Esophagus (tissue), 2 donors: ENCODE results near the gene ARMC9. TPM values are rescaled to one million over a fixed set of nuclear protein-coding genes. Genes with fewer than 3 reads are reported as not detected.
"Not testable (repeated sequence)": the region's sequence is repeated elsewhere in the genome, so short reads cannot be mapped to it uniquely, and the experiment has no call there.

Experiments used
- H3K27ac ChIP-seq, 2 donors: one replicate each; pipeline ENCODE4 v1.5.1; 2013; ENCODE audit warnings: low read depth in 2 of 2, mild to moderate bottlenecking in 2 of 2, inconsistent platforms in 1 of 2, low read length in 1 of 2, moderate library complexity in 1 of 2
- H3K27me3 ChIP-seq, 2 donors: one replicate each; pipeline ENCODE4 v1.6.1; 2013; ENCODE audit warnings: low read length in 2 of 2, control low read depth in 1 of 2, mild to moderate bottlenecking in 1 of 2; ENCODE audit not compliant: insufficient read depth in 2 of 2, control insufficient read depth in 1 of 2
- H3K36me3 ChIP-seq, 2 donors: one replicate each; pipeline ENCODE4 v1.6.1; 2013; ENCODE audit warnings: low read length in 1 of 2; ENCODE audit not compliant: control insufficient read depth in 2 of 2, insufficient read depth in 2 of 2
- H3K4me1 ChIP-seq, 2 donors: one replicate each; pipeline ENCODE4 v1.6.1; 2013; ENCODE audit warnings: low read length in 1 of 2; ENCODE audit not compliant: control insufficient read depth in 2 of 2, insufficient read depth in 2 of 2
- H3K4me3 ChIP-seq, 2 donors: one replicate each; pipeline ENCODE4 v1.5.1; 2013; ENCODE audit warnings: low read length in 2 of 2, mild to moderate bottlenecking in 2 of 2, low read depth in 1 of 2, moderate library complexity in 1 of 2
- H3K9me3 ChIP-seq, 2 donors: one replicate each; pipeline ENCODE4 v1.6.1; 2013; ENCODE audit warnings: mild to moderate bottlenecking in 2 of 2, low read depth in 1 of 2, low read length in 1 of 2, moderate library complexity in 1 of 2; ENCODE audit not compliant: control insufficient read depth in 2 of 2, insufficient read depth in 1 of 2
- WGBS, 2 donors: extraction: QIAGEN DNeasy Blood & Tissue Kit; methylation state at CpG; one replicate each; pipeline ENCODE4 v1.1.7; 2013; 5-methylcytosine and 5-hydroxymethylcytosine counted together
- polyA plus RNA-seq, 2 donors: library from polyadenylated mRNA; stranded (reverse); fragments of 200-250 nt; gene quantifications; one replicate each; pipeline ENCODE4 v1.2.3, GENCODE V29; 2013
- donor health status: healthy with polysubstance abuse.
- donor health status: Bipolar disorder and iron deficiency.

ARMC9 gene
- polyA plus RNA-seq, 2 donors = 2.9 to 3.6 TPM

GRCh38 chr2:231348173-231348572, 149.7 kb downstream of the ARMC9 start:
- no peak overlapping the region for H3K27ac ChIP-seq
- no peaks in the 10 kb centered on the region for H3K36me3 ChIP-seq
- no peaks in the 10 kb centered on the region for H3K9me3 ChIP-seq
- H3K4me3 ChIP-seq = no peak overlapping the region
- H3K4me1 ChIP-seq = no peaks in the 10 kb centered on the region
- 70 to 88% methylated on average over 2 of the region's 2 CpGs for WGBS, 2 donors
- no peaks in the 10 kb centered on the region for H3K27me3 ChIP-seq

GRCh38 chr2:231348704-231349373, 150.4 kb downstream of the ARMC9 start:
- H3K27me3 ChIP-seq = no peaks in the 10 kb centered on the region
- H3K36me3 ChIP-seq = no peaks in the 10 kb centered on the region
- no peaks in the 10 kb centered on the region for H3K4me1 ChIP-seq
- no peak overlapping the region for H3K27ac ChIP-seq
- no peaks in the 10 kb centered on the region for H3K9me3 ChIP-seq
- no peak overlapping the region for H3K4me3 ChIP-seq
- WGBS, 2 donors = 62 to 67% methylated on average over 5 of the region's 5 CpGs

GRCh38 chr2:231349374-231349735, 150.9 kb downstream of the ARMC9 start:
- 86 to 90% methylated on average over 10 of the region's 10 CpGs for WGBS, 2 donors
- not testable (repeated sequence) for H3K27ac ChIP-seq, H3K27me3 ChIP-seq

GRCh38 chr2:231351648-231352047, 153.2 kb downstream of the ARMC9 start:
- H3K36me3 ChIP-seq = no peaks in the 10 kb centered on the region
- H3K27ac ChIP-seq = no peak overlapping the region
- H3K27me3 ChIP-seq = no peaks in the 10 kb centered on the region
- H3K9me3 ChIP-seq = no peaks in the 10 kb centered on the region
- H3K4me3 ChIP-seq = no peak overlapping the region
- 83 to 92% methylated on average over 5 of the region's 5 CpGs for WGBS, 2 donors
- no peaks in the 10 kb centered on the region for H3K4me1 ChIP-seq

More at GRCh38 chr2:231349374-231349735, 150.9 kb downstream of the ARMC9 start:
- not testable (repeated sequence) for H3K4me1 ChIP-seq, H3K36me3 ChIP-seq, H3K4me3 ChIP-seq, H3K9me3 ChIP-seq

GRCh38 chr2:231353469-231353868, 155.0 kb downstream of the ARMC9 start:
- H3K27me3 ChIP-seq = no peaks in the 10 kb centered on the region
- H3K9me3 ChIP-seq = no peaks in the 10 kb centered on the region
- no peaks in the 10 kb centered on the region for H3K4me1 ChIP-seq
- 95 to 96% methylated on average over 5 of the region's 6 CpGs for WGBS, 2 donors
- H3K4me3 ChIP-seq = no peak overlapping the region
- H3K27ac ChIP-seq = no peak overlapping the region
- no peaks in the 10 kb centered on the region for H3K36me3 ChIP-seq

GRCh38 chr2:231355508-231356465, 157.4 kb downstream of the ARMC9 start:
- Histone ChIP-seq H3K9me3 (no peaks in the 10 kb centered on the region), H3K4me1 (no peaks in the 10 kb centered on the region), H3K27me3 (no peaks in the 10 kb centered on the region), H3K27ac (no peak overlapping the region), H3K4me3 (no peak overlapping the region), H3K36me3 (no peaks in the 10 kb centered on the region)
- WGBS, 2 donors = 81 to 82% methylated on average over 28 of the region's 28 CpGs

DNA sequence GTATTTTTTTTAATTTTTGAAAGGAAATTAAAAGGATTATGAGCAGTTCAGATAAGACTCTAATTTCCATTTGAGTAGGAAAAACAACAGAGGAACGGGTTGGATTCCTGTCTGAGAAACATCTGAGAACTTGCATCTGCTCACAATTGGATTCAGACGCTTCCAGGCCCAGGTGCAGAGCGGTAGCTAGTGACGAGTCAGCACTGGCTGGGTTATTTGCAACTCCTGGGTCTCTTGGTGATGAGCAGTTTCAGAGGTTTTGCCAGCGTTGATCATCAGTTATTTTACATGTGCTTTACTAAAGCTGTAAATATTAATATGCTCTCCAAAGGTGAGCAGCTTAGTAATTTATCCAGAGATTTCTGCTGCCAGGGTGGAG, 158.0 kb downstream of the ARMC9 start:
- WGBS, 2 donors = 60 to 70% methylated on average over 5 of the region's 5 CpGs
- no peaks in the 10 kb centered on the region for H3K4me1 ChIP-seq
- peaks cover 0 to 3% of the 10 kb centered on the region in 2 donors for H3K36me3 ChIP-seq
- H3K9me3 ChIP-seq = no peaks in the 10 kb centered on the region
- no peaks in the 10 kb centered on the region for H3K27me3 ChIP-seq
- H3K27ac ChIP-seq = no peak overlapping the region
- no peak overlapping the region for H3K4me3 ChIP-seq

- Histone ChIP-seq H3K27ac (no peak overlapping the region), H3K36me3 (peaks cover 0 to 3% of the 10 kb centered on the region in 2 donors), H3K4me1 (no peaks in the 10 kb centered on the region), H3K9me3 (no peaks in the 10 kb centered on the region), H3K27me3 (no peaks in the 10 kb centered on the region), H3K4me3 (no peak overlapping the region)
- 92% methylated on average over 7 of the region's 7 CpGs for WGBS, 2 donors
These were observed 158.6 kb downstream of the ARMC9 start for GRCh38 chr2:231357048-231357447.

DNA sequence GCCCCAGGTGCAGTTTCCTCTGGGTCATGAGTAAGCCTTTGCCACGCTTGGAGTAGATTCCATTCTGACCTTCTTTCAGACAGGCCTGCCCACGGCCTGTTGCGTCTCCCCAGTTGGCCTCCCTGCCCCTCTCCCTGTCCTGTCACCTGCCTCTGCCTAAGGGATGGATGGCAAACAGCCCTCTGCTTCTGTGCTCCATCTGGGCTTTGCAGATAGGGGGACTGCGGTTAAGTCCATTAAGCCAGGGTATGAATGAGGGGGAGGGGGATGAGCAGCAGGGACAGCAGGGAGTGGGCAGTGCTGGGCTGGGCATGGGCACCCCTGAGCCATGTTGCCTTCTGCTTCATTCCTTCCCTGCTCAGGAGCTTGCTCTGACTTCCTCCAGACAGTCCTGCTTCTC, 159.5 kb downstream of the ARMC9 start:
- no peaks in the 10 kb centered on the region for H3K27me3 ChIP-seq
- 89 to 90% methylated on average over 4 of the region's 4 CpGs for WGBS, 2 donors
- H3K4me3 ChIP-seq = no peak overlapping the region
- no peaks in the 10 kb centered on the region for H3K9me3 ChIP-seq
- H3K4me1 ChIP-seq = no peaks in the 10 kb centered on the region
- H3K36me3 ChIP-seq = peaks cover 0 to 3% of the 10 kb centered on the region in 2 donors
- no peak overlapping the region for H3K27ac ChIP-seq
